HG03159 (cell line): ENCODE data around the gene RAB9A.
"Not testable (repeated sequence)": the region's sequence is repeated elsewhere in the genome, so short reads cannot be mapped to it uniquely, and the experiment has no call there.

ENCODE experiments used
- ATAC-seq: cut with Tn5 transposase; IDR thresholded peaks from one replicate; pipeline ENCODE4 v1.9.1; 2021; ENCODE audit warnings: mild to moderate bottlenecking, moderate library complexity; ENCODE audit not compliant: unreplicated experiment

The RAB9A gene, protein sequence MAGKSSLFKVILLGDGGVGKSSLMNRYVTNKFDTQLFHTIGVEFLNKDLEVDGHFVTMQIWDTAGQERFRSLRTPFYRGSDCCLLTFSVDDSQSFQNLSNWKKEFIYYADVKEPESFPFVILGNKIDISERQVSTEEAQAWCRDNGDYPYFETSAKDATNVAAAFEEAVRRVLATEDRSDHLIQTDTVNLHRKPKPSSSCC

GRCh38 chrX:13688958-13689740, at the start of gene RAB9A:
Gene RAB9A (plus strand): TSS chrX:13689128. CDS start chrX:13708747, 19,619 bp downstream.
- peak; percentile 51 for ATAC-seq

- not testable (repeated sequence) for ATAC-seq
Measured at GRCh38 chrX:13641684-13642083, 47.2 kb upstream of the RAB9A start.

DNA sequence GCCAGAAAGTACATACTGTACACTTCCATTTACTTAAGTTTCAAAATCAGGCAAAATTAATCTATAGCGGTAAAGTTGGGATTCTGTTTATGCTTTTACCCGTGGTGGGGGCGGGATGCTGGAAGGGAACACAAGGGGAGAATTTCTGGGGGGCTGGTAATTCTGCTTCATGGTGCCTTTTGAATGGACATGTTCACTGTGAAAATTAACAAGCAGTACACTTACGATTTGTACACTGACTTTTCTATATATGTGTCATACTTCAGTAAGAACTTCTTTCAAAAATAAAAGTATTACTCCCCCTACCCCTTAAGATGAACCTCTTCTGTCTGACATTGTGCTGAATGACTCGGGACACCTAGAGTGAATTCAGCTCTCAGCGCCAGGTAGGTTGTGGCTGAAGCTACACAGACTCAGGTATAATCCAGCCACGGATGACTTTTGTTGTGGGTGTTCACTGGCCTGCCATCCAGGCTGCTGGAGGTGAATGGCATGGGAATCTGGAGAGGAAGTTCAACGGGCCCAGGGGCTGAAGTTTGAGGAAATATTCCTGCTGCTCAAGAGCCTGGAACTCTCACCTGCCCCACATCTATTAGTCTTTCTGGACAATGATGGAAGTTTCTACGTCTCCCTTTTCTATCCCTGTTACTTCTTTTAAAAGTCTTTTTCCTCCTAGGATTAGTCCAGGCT, 43.3 kb upstream of the RAB9A start:
- ATAC-seq, result no peak

GRCh38 chrX:13646154-13646549, 42.8 kb upstream of the RAB9A start:
- no peak for ATAC-seq

GRCh38 chrX:13647709-13648212, 41.2 kb upstream of the RAB9A start:
- ATAC-seq, result no peak

GRCh38 chrX:13648336-13648735, 40.6 kb upstream of the RAB9A start:
- not testable (repeated sequence) for ATAC-seq

- no peak for ATAC-seq
Measured at GRCh38 chrX:13649838-13650237, 39.1 kb upstream of the RAB9A start.

GRCh38 chrX:13650318-13650717, 38.6 kb upstream of the RAB9A start:
- ATAC-seq, result no peak

DNA sequence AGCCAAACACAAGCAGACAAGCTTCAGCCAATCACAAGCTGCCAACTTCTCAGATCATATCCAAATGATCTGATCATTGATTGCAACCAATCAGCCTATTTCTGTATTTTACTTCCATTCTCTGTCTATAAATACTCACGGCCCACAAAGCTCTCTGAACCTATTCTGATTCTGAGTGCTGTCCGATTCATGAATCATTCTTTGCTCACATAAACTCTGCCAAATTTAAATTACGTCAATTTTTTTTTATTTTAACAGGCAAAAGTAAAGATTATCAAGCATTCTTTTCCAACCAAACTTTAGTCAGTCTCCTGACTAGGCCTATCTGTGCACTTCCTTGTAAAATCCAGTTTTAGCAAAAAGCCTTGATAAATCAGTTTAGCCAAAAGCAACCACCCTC, 37.8 kb upstream of the RAB9A start:
- no peak for ATAC-seq

DNA sequence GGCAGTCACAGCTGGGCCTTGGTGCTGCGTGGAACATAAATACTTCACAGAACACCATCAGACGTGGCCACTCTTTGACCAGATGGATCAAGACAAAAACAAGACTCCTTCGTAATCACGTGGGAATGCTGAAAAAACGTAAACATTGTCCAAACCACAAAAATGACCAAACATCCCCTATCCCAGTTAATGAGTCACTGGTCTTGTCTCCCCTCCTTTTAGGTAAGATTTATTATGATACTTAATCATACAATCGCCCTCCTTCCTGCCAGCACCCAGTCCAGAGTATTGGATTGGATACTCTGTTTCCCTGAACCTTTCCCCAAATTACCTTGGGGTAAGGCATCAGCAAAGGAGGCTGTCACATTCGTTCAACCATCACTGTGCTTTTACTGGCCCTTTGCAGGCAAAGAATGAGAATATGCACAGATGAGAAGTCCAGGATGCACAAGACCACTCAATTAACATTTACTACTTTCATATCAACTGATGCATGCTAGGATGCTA, 36.6 kb upstream of the RAB9A start:
- peak; percentile 1 for ATAC-seq

GRCh38 chrX:13652850-13653693, 35.9 kb upstream of the RAB9A start, which contains the start of gene TCEANC:
Gene TCEANC (plus strand): TSS chrX:13653141. CDS start chrX:13662509, 9,368 bp downstream.
- peak; percentile 96 for ATAC-seq

- ATAC-seq, result no peak
Measured at GRCh38 chrX:13654116-13654515, 34.8 kb upstream of the RAB9A start.

DNA sequence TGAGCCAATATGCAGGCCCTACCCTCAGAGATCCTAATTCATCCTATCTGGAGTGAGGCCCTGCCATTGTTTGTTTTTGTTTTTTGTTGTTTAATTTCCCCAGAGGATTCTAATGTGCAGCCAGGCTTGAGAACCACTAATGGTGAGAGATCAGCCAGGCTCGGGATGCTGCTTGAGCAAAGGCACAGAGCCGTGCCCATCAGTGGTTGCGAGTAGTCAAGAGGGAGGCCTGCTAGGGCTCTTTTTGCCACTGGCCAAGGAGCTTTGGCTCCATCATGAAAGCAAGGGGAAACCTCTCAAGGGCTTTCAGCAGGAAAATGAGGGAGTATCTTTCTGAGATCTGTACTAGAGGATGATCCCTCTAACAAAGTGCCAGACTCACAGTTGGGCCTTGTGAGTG, 33.3 kb upstream of the RAB9A start:
- ATAC-seq, result no peak

DNA sequence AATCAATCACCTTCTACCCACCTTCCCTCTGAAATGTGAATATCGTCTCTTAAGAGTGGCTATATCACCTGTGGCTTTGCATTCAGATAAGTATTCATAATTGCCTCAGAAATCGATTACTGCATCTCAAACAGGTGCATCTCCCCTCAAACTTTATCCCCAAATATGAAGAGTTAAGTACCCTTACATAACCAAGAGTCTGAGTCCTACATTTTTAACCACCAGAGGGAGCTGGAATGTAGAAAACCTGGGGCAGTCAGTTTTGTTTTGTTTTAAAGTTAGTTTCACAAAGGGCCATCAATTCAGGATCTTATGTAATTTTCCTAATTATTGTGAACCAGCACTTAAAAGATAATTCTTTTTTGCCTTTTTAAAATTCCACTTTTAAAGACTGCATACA, 30.3 kb upstream of the RAB9A start:
- ATAC-seq, result no peak

DNA sequence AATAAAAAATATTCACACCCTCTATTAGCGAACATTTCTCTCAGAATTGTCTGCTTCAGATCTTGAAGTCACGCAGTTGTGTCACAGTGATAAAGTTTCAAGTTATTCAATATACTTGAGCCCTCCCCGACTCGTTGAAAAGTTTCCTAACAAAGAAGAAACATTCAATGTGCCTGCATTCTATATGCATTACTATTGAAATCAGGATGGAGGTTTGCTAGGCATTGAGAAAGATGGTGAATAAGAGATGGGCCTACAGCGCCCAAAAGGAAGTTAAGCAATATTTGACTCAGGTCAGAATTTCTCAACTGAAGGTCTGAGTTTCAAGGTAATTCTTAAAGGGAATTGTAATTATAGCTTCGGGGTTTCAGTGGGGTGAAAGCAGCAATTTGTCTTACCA, 29.9 kb upstream of the RAB9A start:
- ATAC-seq, result no peak

GRCh38 chrX:13661735-13662288, 27.1 kb upstream of the RAB9A start:
- ATAC-seq, result no peak

- ATAC-seq, result no peak
Measured at GRCh38 chrX:13662355-13662791, 26.6 kb upstream of the RAB9A start.

GRCh38 chrX:13664020-13664419, 24.9 kb upstream of the RAB9A start:
- ATAC-seq, result no peak

- no peak for ATAC-seq
Measured at GRCh38 chrX:13666836-13667235, 22.1 kb upstream of the RAB9A start.

- ATAC-seq, result no peak
Measured at GRCh38 chrX:13667919-13668318, 21.0 kb upstream of the RAB9A start.
